Activated CD4-positive, CD25-positive, alpha-beta regulatory T cell treated with anti-CD3 and anti-CD28 coated beads, Interleukin-2, amount 50 U/mL, for 16 hours (primary cell): Measurements from ENCODE around the gene TTLL9.
"Not testable (repeated sequence)": the region's sequence is repeated elsewhere in the genome, so short reads cannot be mapped to it uniquely, and the experiment has no call there.

Experiments
- DNase-seq: peaks from one replicate; pipeline ENCODE4 v3.0.0-alpha.2; 2020; ENCODE audit warnings: low read depth, low spot score

Gene TTLL9

GRCh38 chr20:31917962-31918412 is 47.6 kb downstream of the TTLL9 start:
- DNase-seq: not testable (repeated sequence)

- no peak for DNase-seq
Measured at GRCh38 chr20:31918466-31919105, 48.2 kb downstream of the TTLL9 start.

GRCh38 chr20:31919410-31920155 is 49.1 kb downstream of the TTLL9 start:
- no peak for DNase-seq

GRCh38 chr20:31920275-31920855 is 49.9 kb downstream of the TTLL9 start:
- no peak for DNase-seq

- not testable (repeated sequence) for DNase-seq
Measured at GRCh38 chr20:31921480-31921879, 51.0 kb downstream of the TTLL9 start.

- DNase-seq: no peak
Measured at GRCh38 chr20:31922181-31922580, 51.7 kb downstream of the TTLL9 start.

GRCh38 chr20:31922588-31922987 is 52.2 kb downstream of the TTLL9 start:
- no peak for DNase-seq

GRCh38 chr20:31923388-31924331 is 53.2 kb downstream of the TTLL9 start:
- DNase-seq: no peak

GRCh38 chr20:31924561-31924960 is 54.1 kb downstream of the TTLL9 start:
- DNase-seq: no peak

GRCh38 chr20:31925631-31926030 is 55.2 kb downstream of the TTLL9 start:
- DNase-seq: no peak

- DNase-seq: no peak
Measured at GRCh38 chr20:31926493-31926892, 56.1 kb downstream of the TTLL9 start.

- DNase-seq: no peak
Measured at GRCh38 chr20:31927627-31928159, 57.3 kb downstream of the TTLL9 start.

- not testable (repeated sequence) for DNase-seq
Measured at GRCh38 chr20:31929631-31930030, 59.2 kb downstream of the TTLL9 start.

GRCh38 chr20:31930779-31931178 is 60.3 kb downstream of the TTLL9 start:
- no peak for DNase-seq

GRCh38 chr20:31933698-31934097 is 63.3 kb downstream of the TTLL9 start:
- no peak for DNase-seq

- no peak for DNase-seq
Measured at GRCh38 chr20:31934491-31934890, 64.1 kb downstream of the TTLL9 start.

- DNase-seq: no peak
Measured at GRCh38 chr20:31934968-31935764, 64.7 kb downstream of the TTLL9 start.

- no peak for DNase-seq
Measured at GRCh38 chr20:31936420-31936819, 66.0 kb downstream of the TTLL9 start.

- no peak for DNase-seq
Measured at GRCh38 chr20:31937820-31938219, 67.4 kb downstream of the TTLL9 start.

- no peak for DNase-seq
Measured at GRCh38 chr20:31939661-31940060, 69.2 kb downstream of the TTLL9 start.

- no peak for DNase-seq
Measured at GRCh38 chr20:31943052-31943471, 72.6 kb downstream of the TTLL9 start.
